Upper lobe of right lung (tissue), 1 donor: Measurements from ENCODE around the gene STH. TPM values are rescaled to one million over a fixed set of nuclear protein-coding genes. Genes with fewer than 3 reads are reported as not detected.
"Not testable (repeated sequence)": the region's sequence is repeated elsewhere in the genome, so short reads cannot be mapped to it uniquely, and the experiment has no call there.

ENCODE experiments used
- ATAC-seq: fragments of 200-7000 bp; cut with Tn5 transposase; one replicate; pipeline ENCODE4 v1.9.1; 2020; ENCODE audit warnings: mild to moderate bottlenecking, moderate library complexity
- DNase-seq: peaks from one replicate; pipeline ENCODE4 v3.0.0-alpha.2; 2020
- H3K27ac ChIP-seq: fragments of 200-600 bp; one replicate; pipeline ENCODE4 v1.8.0; 2022
- H3K27me3 ChIP-seq: fragments of 200-600 bp; one replicate; pipeline ENCODE4 v1.8.0; 2022; ENCODE audit warnings: mild to moderate bottlenecking
- H3K36me3 ChIP-seq: fragments of 200-600 bp; one replicate; pipeline ENCODE4 v1.8.0; 2022
- H3K4me1 ChIP-seq: fragments of 200-600 bp; one replicate; pipeline ENCODE4 v1.8.0; 2022
- H3K4me3 ChIP-seq: fragments of 200-600 bp; one replicate; pipeline ENCODE4 v1.8.0; 2022; ENCODE audit warnings: mild to moderate bottlenecking
- H3K9me3 ChIP-seq: fragments of 200-600 bp; one replicate; pipeline ENCODE4 v1.8.0; 2022
- CTCF ChIP-seq: fragments of 200-600 bp; IDR thresholded peaks from one replicate; pipeline ENCODE4 v1.8.0; 2022; ENCODE audit warnings: antibody characterized with exemption
- intact Hi-C: fragments of 100-400 bp; cut with DNase I; formaldehyde crosslinking; loops from one replicate; pipeline ENCODE4 v1.11.0; 2022
- total RNA-seq: library from RNA; stranded (reverse); fragmentation: NEBNext Ultra II Directional; extraction: Animal tissue kit (Norgen Biotek cat#: 25700); gene quantifications from one replicate; pipeline ENCODE4 v1.2.1, GENCODE V29; 2021
- donor health status: DM: no; HTN: yes; CAD: no; lungs with severe emphysema.

STH gene
- total RNA-seq, 1 donor from 2014 or later, result not detected

GRCh38 chr17:45952814-45953320, 46.2 kb upstream of the STH start:
- no peaks in the 10 kb centered on the region for H3K9me3 ChIP-seq
- H3K36me3 ChIP-seq, result no peaks in the 10 kb centered on the region
- H3K4me1 ChIP-seq, result peaks cover 10% of the 10 kb centered on the region
- ATAC-seq (no peak), DNase-seq (no peak)
- H3K27ac ChIP-seq, result no peak overlapping the region
- H3K4me3 ChIP-seq, result no peak overlapping the region
- H3K27me3 ChIP-seq, result peaks cover 19% of the 10 kb centered on the region
- no peak for TF ChIP-seq CTCF
- intact Hi-C loops, result no loop called here

- TF ChIP-seq CTCF, result no peak
- no peak for ATAC-seq
Measured at GRCh38 chr17:45953561-45953960, 45.5 kb upstream of the STH start.

GRCh38 chr17:45954914-45955313, 44.1 kb upstream of the STH start:
- no peak for DNase-seq
- Histone ChIP-seq H3K9me3 (no peaks in the 10 kb centered on the region), H3K36me3 (no peaks in the 10 kb centered on the region), H3K27me3 (peaks cover 14% of the 10 kb centered on the region), H3K27ac (no peak overlapping the region), H3K4me1 (no peaks in the 10 kb centered on the region), H3K4me3 (no peak overlapping the region)
- TF ChIP-seq CTCF, result no peak
- no peak for ATAC-seq
- intact Hi-C loops, result no loop called here

More at GRCh38 chr17:45953561-45953960, 45.5 kb upstream of the STH start:
- DNase-seq, result no peak
- no peaks in the 10 kb centered on the region for H3K9me3 ChIP-seq
- H3K4me1 ChIP-seq, result peaks cover 8% of the 10 kb centered on the region
- H3K27ac ChIP-seq, result no peak overlapping the region
- intact Hi-C loops, result no loop called here
- H3K27me3 ChIP-seq, result peaks cover 19% of the 10 kb centered on the region
- H3K4me3 ChIP-seq, result no peak overlapping the region
- H3K36me3 ChIP-seq, result no peaks in the 10 kb centered on the region

GRCh38 chr17:45955326-45955725, 43.7 kb upstream of the STH start:
- ATAC-seq (no peak), DNase-seq (no peak)
- no peaks in the 10 kb centered on the region for H3K36me3 ChIP-seq
- peaks cover 10% of the 10 kb centered on the region for H3K27me3 ChIP-seq
- no peak overlapping the region for H3K4me3 ChIP-seq
- intact Hi-C loops, result no loop called here
- no peaks in the 10 kb centered on the region for H3K4me1 ChIP-seq
- no peaks in the 10 kb centered on the region for H3K9me3 ChIP-seq
- no peak for TF ChIP-seq CTCF
- no peak overlapping the region for H3K27ac ChIP-seq

GRCh38 chr17:45956090-45956489, 43.0 kb upstream of the STH start:
- no peak overlapping the region for H3K4me3 ChIP-seq
- DNase-seq (no peak), ATAC-seq (no peak)
- H3K4me1 ChIP-seq, result no peaks in the 10 kb centered on the region
- H3K27ac ChIP-seq, result no peak overlapping the region
- no peak for TF ChIP-seq CTCF
- H3K9me3 ChIP-seq, result no peaks in the 10 kb centered on the region
- peaks cover 6% of the 10 kb centered on the region for H3K27me3 ChIP-seq
- no peaks in the 10 kb centered on the region for H3K36me3 ChIP-seq
- intact Hi-C loops, result no loop called here

GRCh38 chr17:45956746-45957145, 42.3 kb upstream of the STH start:
- ATAC-seq, DNase-seq, H3K27me3 ChIP-seq, H3K36me3 ChIP-seq, H3K9me3 ChIP-seq, H3K27ac ChIP-seq, intact Hi-C loops, H3K4me1 ChIP-seq, H3K4me3 ChIP-seq: not testable (repeated sequence)
